HUES64 (cell line): ENCODE results near the gene FBXL15.
A peak's percentile ranks its signal among the peaks of the same experiment; 100 is the strongest.

ENCODE experiments used
- H3K27ac ChIP-seq: 2 replicates; pipeline ENCODE4 v1.7.0; 2013; ENCODE audit warnings: low read depth, low read length, inconsistent platforms
- H3K27me3 ChIP-seq: 2 replicates; pipeline ENCODE4 v1.6.1; 2013; ENCODE audit warnings: mild to moderate bottlenecking, low read length; ENCODE audit not compliant: insufficient read depth
- H3K36me3 ChIP-seq: 2 replicates; pipeline ENCODE4 v1.6.1; 2013; ENCODE audit warnings: mild to moderate bottlenecking, low read length; ENCODE audit not compliant: insufficient read depth
- H3K4me1 ChIP-seq: 2 replicates; pipeline ENCODE4 v1.6.1; 2013; ENCODE audit warnings: mild to moderate bottlenecking, low read length, moderate library complexity; ENCODE audit not compliant: insufficient read depth
- H3K4me3 ChIP-seq: 2 replicates; pipeline ENCODE4 v1.5.1; 2013; ENCODE audit warnings: mild to moderate bottlenecking, low read length, moderate library complexity
- H3K9ac ChIP-seq: 2 replicates; pipeline ENCODE4 v1.6.1; 2013; ENCODE audit warnings: mild to moderate bottlenecking, low read depth, low read length
- H3K9me3 ChIP-seq: 2 replicates; pipeline ENCODE4 v1.6.1; 2013; ENCODE audit warnings: low read depth, low read length; ENCODE audit not compliant: insufficient read depth
- WGBS: fragments of 150-250, 120-280 bp; methylation state at CpG from one replicate; pipeline ENCODE4 v1.1.7; 2013; ENCODE audit warnings: missing lambda C conversion rate; 5-methylcytosine and 5-hydroxymethylcytosine counted together

Gene FBXL15

DNA sequence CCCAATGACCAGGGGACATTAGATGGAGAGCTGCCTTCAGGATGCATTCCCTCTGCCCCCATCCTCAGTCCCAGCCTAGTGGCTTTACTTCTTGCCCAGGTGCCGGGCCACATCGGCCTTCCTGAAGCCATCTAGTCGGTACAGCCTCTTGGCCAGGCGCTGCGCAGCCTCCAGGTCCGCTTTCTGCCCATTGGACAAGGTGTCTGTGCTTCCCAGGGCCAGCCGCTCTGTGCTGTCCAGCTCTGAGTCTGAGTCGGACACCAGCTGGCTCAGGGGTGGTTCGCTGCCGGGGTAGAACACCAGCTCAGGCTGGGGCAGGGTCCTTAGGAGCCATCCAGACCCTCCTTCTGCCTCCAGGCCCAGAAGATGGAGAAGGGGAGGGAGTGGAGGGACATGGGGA, 8.3 kb upstream of the FBXL15 start:
- H3K9ac ChIP-seq, result no peak overlapping the region
- peaks cover 8% of the 10 kb centered on the region; the same call in 1 of the 2 replicates for H3K4me1 ChIP-seq
- no peak overlapping the region for H3K27ac ChIP-seq
- 90% methylated on average over 10 of the region's 10 CpGs for WGBS
- no peaks in the 10 kb centered on the region for H3K9me3 ChIP-seq
- peaks cover 51% of the 10 kb centered on the region for H3K27me3 ChIP-seq
- no peak overlapping the region for H3K4me3 ChIP-seq
- H3K36me3 ChIP-seq, result no peaks in the 10 kb centered on the region

DNA sequence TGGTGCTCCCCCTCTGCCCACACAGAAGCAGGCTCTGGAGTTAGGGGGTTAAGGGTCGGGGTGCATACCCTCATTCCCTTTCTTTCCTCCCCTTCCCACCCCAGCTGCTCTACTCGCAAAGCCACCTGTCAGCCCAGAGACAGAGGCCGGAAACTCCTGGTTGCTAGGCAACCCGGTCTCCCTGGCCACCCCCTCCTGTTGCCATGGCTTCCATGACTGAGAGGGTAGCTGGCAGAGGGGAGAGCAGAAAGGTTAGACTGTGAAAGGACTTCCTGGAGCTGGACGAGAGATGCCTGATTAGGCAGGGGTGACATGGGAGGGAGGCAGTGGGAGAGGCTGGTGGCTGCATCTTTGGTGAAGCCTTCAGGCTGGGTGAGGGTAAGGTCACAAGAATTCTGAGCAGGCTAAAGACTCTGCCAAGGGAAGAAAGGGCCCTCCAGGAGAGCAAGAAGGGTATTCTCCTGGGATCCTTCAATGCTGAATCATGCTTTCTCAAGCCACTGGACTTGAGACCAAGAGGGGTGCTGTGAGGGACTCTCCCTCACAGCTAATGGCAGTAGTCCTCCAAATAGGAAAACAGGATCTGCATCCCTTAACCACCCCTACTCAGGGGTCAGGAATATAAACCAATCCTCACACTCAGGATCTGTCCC, 7.5 kb upstream of the FBXL15 start:
- H3K9ac ChIP-seq, result no peak overlapping the region

DNA sequence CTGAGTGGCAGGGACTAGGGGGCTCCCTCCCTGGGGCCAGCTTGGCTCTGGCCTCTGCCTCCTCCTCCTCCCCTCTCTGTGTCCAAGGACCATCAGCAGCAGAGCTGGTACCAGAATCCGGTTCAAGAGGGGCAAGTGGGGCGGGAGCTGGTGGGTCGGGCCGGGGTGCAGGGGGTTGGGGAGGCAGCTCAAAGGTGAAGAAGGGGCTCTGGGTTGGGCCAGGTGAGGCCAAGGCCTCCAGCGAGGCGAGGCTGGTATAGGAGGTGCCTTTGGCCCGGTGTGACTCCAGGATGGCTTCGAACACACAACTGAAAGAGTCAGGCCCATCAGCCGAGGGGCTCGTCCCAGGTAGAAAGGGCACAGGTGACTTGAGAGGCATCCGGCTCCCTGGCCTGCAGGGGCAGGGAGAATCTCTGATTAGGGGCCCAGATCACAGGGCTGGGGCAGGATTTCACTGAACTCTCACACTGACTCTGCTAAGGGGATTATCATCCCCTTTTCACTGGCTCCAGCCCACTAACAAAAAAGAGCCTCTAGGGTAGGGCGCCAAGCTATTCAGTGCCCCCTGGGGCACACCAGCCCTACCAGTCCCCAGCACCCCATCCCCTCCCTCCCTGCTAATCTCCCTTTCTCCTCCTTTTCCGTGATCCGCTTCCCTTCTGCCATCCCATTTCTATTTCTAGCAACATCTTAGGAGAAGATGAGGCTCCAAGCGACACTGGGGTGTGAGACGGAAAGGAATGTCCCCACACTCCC, 6.7 kb upstream of the FBXL15 start:
- H3K9ac ChIP-seq, result no peak overlapping the region
- no peak overlapping the region for H3K27ac ChIP-seq
- peaks cover 12% of the 10 kb centered on the region; the same call in 1 of the 2 replicates for H3K4me1 ChIP-seq
- WGBS, result 88% methylated on average over 16 of the region's 16 CpGs
- H3K27me3 ChIP-seq, result peaks cover 38% of the 10 kb centered on the region
- H3K4me3 ChIP-seq, result no peak overlapping the region
- H3K9me3 ChIP-seq, result no peaks in the 10 kb centered on the region
- H3K36me3 ChIP-seq, result no peaks in the 10 kb centered on the region

More for the DNA sequence above, 7.5 kb upstream of the FBXL15 start:
- Histone ChIP-seq H3K27ac (no peak overlapping the region), H3K27me3 (peaks cover 43% of the 10 kb centered on the region), H3K4me3 (no peak overlapping the region), H3K9me3 (no peaks in the 10 kb centered on the region), H3K36me3 (no peaks in the 10 kb centered on the region), H3K4me1 (peaks cover 9% of the 10 kb centered on the region; the same call in 1 of the 2 replicates)
- WGBS, result 31% methylated on average over 5 of the region's 5 CpGs

GRCh38 chr10:102414749-102415148, 5.9 kb upstream of the FBXL15 start:
- Histone ChIP-seq H3K9me3 (no peaks in the 10 kb centered on the region), H3K4me3 (no peak overlapping the region), H3K27ac (no peak overlapping the region), H3K36me3 (no peaks in the 10 kb centered on the region), H3K27me3 (peaks cover 30% of the 10 kb centered on the region), H3K4me1 (peaks cover 7% of the 10 kb centered on the region; the same call in 1 of the 2 replicates), H3K9ac (no peak overlapping the region)
- WGBS, result 81% methylated on average over 20 of the region's 20 CpGs

DNA sequence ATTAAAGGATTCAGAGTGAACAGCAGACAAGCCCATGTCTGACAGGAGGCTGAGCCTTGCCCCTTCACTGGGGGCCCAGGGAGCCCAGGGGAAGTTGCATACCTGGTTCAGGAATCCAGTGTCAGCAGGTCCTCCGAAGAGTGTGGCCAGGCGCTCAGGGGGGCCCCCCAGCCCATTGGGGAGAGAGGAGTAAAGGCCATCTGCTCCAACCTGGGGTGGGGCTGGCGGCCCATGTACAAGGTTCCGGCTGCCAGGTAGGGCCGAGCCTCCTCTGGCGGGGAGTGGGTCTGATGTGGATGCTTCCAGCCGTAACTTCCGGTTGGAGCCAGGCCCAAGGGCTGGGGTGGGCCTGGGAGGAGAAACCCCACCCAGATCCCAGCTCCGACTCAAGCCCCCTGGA, 4.4 kb upstream of the FBXL15 start:
- H3K27ac ChIP-seq, result no peak overlapping the region
- peaks cover 15% of the 10 kb centered on the region for H3K27me3 ChIP-seq
- H3K4me3 ChIP-seq, result no peak overlapping the region
- no peaks in the 10 kb centered on the region for H3K9me3 ChIP-seq
- H3K9ac ChIP-seq, result no peak overlapping the region
- H3K36me3 ChIP-seq, result no peaks in the 10 kb centered on the region
- H3K4me1 ChIP-seq, result peaks cover 4% of the 10 kb centered on the region; the same call in 1 of the 2 replicates
- 86% methylated on average over 9 of the region's 9 CpGs for WGBS

GRCh38 chr10:102416695-102417094, 3.9 kb upstream of the FBXL15 start:
- H3K27ac ChIP-seq, result no peak overlapping the region
- peaks cover 10% of the 10 kb centered on the region for H3K27me3 ChIP-seq
- WGBS, result 92% methylated on average over 20 of the region's 20 CpGs
- no peak overlapping the region for H3K9ac ChIP-seq
- H3K9me3 ChIP-seq, result no peaks in the 10 kb centered on the region
- peaks cover 4% of the 10 kb centered on the region; the same call in 1 of the 2 replicates for H3K4me1 ChIP-seq
- H3K36me3 ChIP-seq, result no peaks in the 10 kb centered on the region
- H3K4me3 ChIP-seq, result no peak overlapping the region

- Histone ChIP-seq H3K27ac (peak within 1 kb of the TSS; percentile 57; the same call in 1 of the 2 replicates), H3K27me3 (peaks cover 12% of the 10 kb centered on the region), H3K4me1 (peaks cover 10% of the 10 kb centered on the region), H3K36me3 (peaks cover 8% of the 10 kb centered on the region), H3K4me3 (peak within 1 kb of the TSS; percentile 72), H3K9ac (no peak within 1 kb of the TSS), H3K9me3 (no peaks in the 10 kb centered on the region)
- WGBS, result under 1% methylated on average over 43 of the region's 45 CpGs
Observed at GRCh38 chr10:102418622-102419268, 1.9 kb upstream of the FBXL15 start, which contains the start of gene PSD. PSD (minus strand) TSS chr10:102418785; CDS start chr10:102417038, 1,747 bp downstream.

- WGBS, result 1% methylated on average over 53 of the region's 54 CpGs
- H3K4me3 ChIP-seq, result peak overlapping the region; percentile 72
- peaks cover 16% of the 10 kb centered on the region for H3K36me3 ChIP-seq
- H3K27ac ChIP-seq, result peak overlapping the region; percentile 57; the same call in 1 of the 2 replicates
- peaks cover 10% of the 10 kb centered on the region for H3K4me1 ChIP-seq
- no peak overlapping the region for H3K9ac ChIP-seq
- H3K27me3 ChIP-seq, result peaks cover 12% of the 10 kb centered on the region
- H3K9me3 ChIP-seq, result no peaks in the 10 kb centered on the region
Observed at GRCh38 chr10:102419269-102420180, 1.1 kb upstream of the FBXL15 start.

- Histone ChIP-seq H3K27me3 (peaks cover 12% of the 10 kb centered on the region), H3K27ac (peak overlapping the region; percentile 86; the same call in 1 of the 2 replicates), H3K4me1 (peaks cover 10% of the 10 kb centered on the region), H3K9me3 (no peaks in the 10 kb centered on the region), H3K9ac (0 out of 2 replicates have a peak overlapping the region, but pooled peaks have one; percentile 78), H3K4me3 (peak overlapping the region; percentile 72), H3K36me3 (peaks cover 17% of the 10 kb centered on the region)
- under 1% methylated on average over 14 of the region's 21 CpGs for WGBS
Observed at GRCh38 chr10:102420181-102420713, 389 bp upstream of the FBXL15 start.

- H3K4me1 ChIP-seq, result peaks cover 10% of the 10 kb centered on the region
- H3K36me3 ChIP-seq, result peaks cover 17% of the 10 kb centered on the region
- peak overlapping the region; percentile 86; the same call in 1 of the 2 replicates for H3K27ac ChIP-seq
- H3K9me3 ChIP-seq, result no peaks in the 10 kb centered on the region
- H3K4me3 ChIP-seq, result peak overlapping the region; percentile 72
- peaks cover 12% of the 10 kb centered on the region for H3K27me3 ChIP-seq
- H3K9ac ChIP-seq, result peak overlapping the region; percentile 78
- WGBS, result 1% methylated on average over 14 of the region's 14 CpGs
Observed at GRCh38 chr10:102421507-102421756, 796 bp downstream of the FBXL15 start.
